ENCODE measurements around the gene CLCN2. TPM values are rescaled to one million over a fixed set of nuclear protein-coding genes. Genes with fewer than 3 reads are reported as not detected.

Gene CLCN2
- total and polyA plus RNA-seq, 2 of the 8 experiments (the other 6 are each of a cell fraction or from before 2014, with no cell fraction given): 13.7 to 16.1 TPM

DNA sequence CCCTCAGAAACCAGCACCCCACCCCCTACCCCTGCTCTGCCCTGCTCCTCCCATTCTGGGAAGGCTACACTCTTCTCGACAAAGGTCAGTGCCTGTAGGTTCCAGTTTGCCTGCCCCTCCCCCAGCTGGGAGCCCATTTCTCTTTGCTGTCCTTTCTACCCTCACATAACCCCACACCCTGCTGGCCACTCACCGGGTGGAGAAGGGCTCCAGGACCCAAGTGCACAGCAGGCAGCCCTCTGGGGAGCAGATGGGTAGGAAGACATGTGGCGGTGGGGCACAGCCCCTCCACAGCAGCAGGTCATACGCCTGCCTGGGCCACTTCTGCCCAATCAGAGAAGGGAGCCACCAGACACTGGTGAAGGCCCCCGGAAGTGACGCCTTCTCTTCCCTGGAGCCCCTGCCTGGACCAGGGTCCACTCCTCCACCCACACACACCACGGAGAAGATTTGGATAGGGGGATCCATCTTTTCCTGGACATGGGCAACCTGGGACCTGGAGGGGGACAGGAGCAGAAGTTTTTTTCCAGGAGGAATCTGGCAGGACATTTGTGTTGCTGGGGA lies 16.6 kb upstream of the CLCN2 start, which contains the start of gene THPO:
TSS of gene THPO (minus strand) at position 326 of the 564 bp plus-strand sequence. CDS start 1,948 bp downstream, outside the sequence.
- Histone ChIP-seq H3K27ac (ENCODE audit: low read depth, low read length) (no peak within 1 kb of the TSS), H3K9ac (replicated peaks in 1 of 4; ENCODE audit: extremely low read depth in 1 of 4, low read depth in 3 of 4, low read length in 3 of 4) (no peak within 1 kb of the TSS)
- peak; percentile 32 for FAIRE-seq

More for the DNA sequence above, 16.6 kb upstream of the CLCN2 start, which contains the start of gene THPO:
- no peaks in the 10 kb centered on the region for H3K79me1 ChIP-seq (ENCODE audit: low read depth, low read length)
- H3K4ac ChIP-seq (replicated peaks; ENCODE audit: insufficient read length, low read depth, low read length): no peak within 1 kb of the TSS
- DNase-seq (ENCODE audit: low read depth in 1 of 2, low spot score in 2 of 2): no peak
- 0 out of 2 replicates have a peak within 1 kb of the TSS, but pooled peaks have one; percentile 2 for H2BK5ac ChIP-seq (ENCODE audit: low read depth, low read length)
- peak within 1 kb of the TSS; percentile 82; the same call in 1 of the 2 replicates for H2BK12ac ChIP-seq (ENCODE audit: low read depth, low read length)
- H3K4me3 ChIP-seq (ENCODE audit: extremely low read depth in 1 of 4, insufficient read depth in 2 of 4, low read depth in 3 of 4, low read length in 4 of 4): peak within 1 kb of the TSS in 2 of 4 experiments; percentile 55 to 59; a peak in 3 of 8 replicates
- H4K20me1 ChIP-seq (replicated peaks in 1 of 2; ENCODE audit: control insufficient read depth in 1 of 2, insufficient read depth in 2 of 2, low read length in 2 of 2): peaks cover 2 to 9% of the 10 kb centered on the region in 2 experiments
- peak within 1 kb of the TSS; percentile 4 for H4K5ac ChIP-seq (ENCODE audit: insufficient read length, low read depth, low read length)
- no peak within 1 kb of the TSS for H2BK120ac ChIP-seq (replicated peaks; ENCODE audit: low read depth, low read length)
- H3K9me3 ChIP-seq (ENCODE audit: insufficient read depth in 2 of 2, low read depth in 1 of 2, low read length in 1 of 2): no peaks in the 10 kb centered on the region
- no peak within 1 kb of the TSS for H3K23ac ChIP-seq (ENCODE audit: insufficient read length)
- H3K4me1 ChIP-seq (replicated peaks in 1 of 4; ENCODE audit: control insufficient read depth in 3 of 4, insufficient read depth in 4 of 4, low read length in 3 of 4): peaks cover 0 to 33% (median 27%) of the 10 kb centered on the region in 4 experiments; a peak in 6 of 7 replicates
- no peak within 1 kb of the TSS for H3K56ac ChIP-seq (replicated peaks; ENCODE audit: insufficient read length, low read depth, low read length)
- ChIA-PET POLR2A (ENCODE audit: partially characterized antibody) (interaction anchor here (1.6 to 1.7 kb wide), 2 partner anchors 9 to 148 kb away, joined by 3 to 4 read pairs; no protein-coding TSS in a partner anchor), CTCF (ENCODE audit: partially characterized antibody) (interaction anchor here (1.0 to 2.1 kb wide), 13 partner anchors 8 to 400 kb away, joined by 3 to 10 read pairs (median 5); no protein-coding TSS in a partner anchor)
- H4K8ac ChIP-seq (ENCODE audit: extremely low read depth, insufficient read depth, low read length): no peak within 1 kb of the TSS; the same call in 1 of the 2 replicates
- H2BK20ac ChIP-seq (ENCODE audit: low read length): peak within 1 kb of the TSS; percentile 38; the same call in 1 of the 2 replicates
- peaks cover 31 to 46% (median 44%) of the 10 kb centered on the region in 4 experiments for H3K27me3 ChIP-seq (replicated peaks in 1 of 4; ENCODE audit: control insufficient read depth in 3 of 4, extremely low read depth in 1 of 4, insufficient read depth in 3 of 4, low read length in 3 of 4)
- peak within 1 kb of the TSS; percentile 5; the same call in 1 of the 2 replicates for H2BK15ac ChIP-seq (ENCODE audit: low read length)
- TF ChIP-seq BCL11A (IDR thresholded peaks at IDR 0.05; ENCODE audit: low read depth in 2 of 2, low read length in 2 of 2): no peak
- TF ChIP-seq ASH2L (IDR thresholded peaks at IDR 0.05; ENCODE audit: low read length): peak; percentile 41
- TF ChIP-seq POU5F1 (IDR thresholded peaks at IDR 0.05; ENCODE audit: low read depth, low read length): no peak
- TF ChIP-seq CBX5 (IDR thresholded peaks at IDR 0.05; ENCODE audit: low read depth, low read length): no peak
- no peak within 1 kb of the TSS; the same call in 1 of the 2 replicates for H2AFZ ChIP-seq (ENCODE audit: low read length)
- no peak within 1 kb of the TSS for H3K14ac ChIP-seq (ENCODE audit: insufficient read length)
- no peaks in the 10 kb centered on the region for H3K36me3 ChIP-seq (ENCODE audit: control insufficient read depth in 2 of 4, insufficient read depth in 4 of 4, low read length in 3 of 4)
- H3K23me2 ChIP-seq (ENCODE audit: low read depth, low read length): peaks cover 15% of the 10 kb centered on the region; the same call in 1 of the 2 replicates
- H2AK5ac ChIP-seq (ENCODE audit: low read depth, low read length): peak within 1 kb of the TSS; percentile 41; the same call in 1 of the 2 replicates
- H3K18ac ChIP-seq (ENCODE audit: extremely low read depth, low read length): peak within 1 kb of the TSS; percentile 15; the same call in 1 of the 2 replicates
- H3K79me2 ChIP-seq (ENCODE audit: control insufficient read depth in 1 of 2, insufficient read depth in 2 of 2, low read length in 2 of 2): no peaks in the 10 kb centered on the region
- 50% methylated on average over 6 of the region's 7 CpGs; no CpG with 5 or more reads in 1 of the 2 experiments for WGBS, 2 experiments (ENCODE audit: extremely low coverage in 1 of 2, insufficient coverage in 1 of 2, insufficient read length in 1 of 2, insufficient replicate concordance in 2 of 2, low coverage in 1 of 2, low lambda C conversion rate in 2 of 2, missing lambda C conversion rate in 1 of 2)
- peak within 1 kb of the TSS; percentile 56 to 93 for H3K4me2 ChIP-seq (ENCODE audit: insufficient read depth in 1 of 2, low read depth in 2 of 2, low read length in 2 of 2)
- peak within 1 kb of the TSS; percentile 77 for H4K91ac ChIP-seq (replicated peaks; ENCODE audit: insufficient read length, low read length)
